HG02610 (cell line): ENCODE data around the gene CPB2.
A peak's percentile ranks its signal among the peaks of the same experiment; 100 is the strongest.

Experiments used
- ATAC-seq: cut with Tn5 transposase; IDR thresholded peaks from one replicate; pipeline ENCODE4 v1.9.1; 2021; ENCODE audit warnings: mild to moderate bottlenecking, moderate library complexity; ENCODE audit not compliant: unreplicated experiment

The CPB2 gene

GRCh38 chr13:46053162-46054012 lies 51.4 kb downstream of the CPB2 start:
- no peak for ATAC-seq

GRCh38 chr13:46052319-46053161 lies 52.3 kb downstream of the CPB2 start, which contains the start of gene ZC3H13:
Gene ZC3H13, minus strand, starts transcription at chr13:46052746. Its CDS starts 7,239 bp downstream, at chr13:46045507.
- peak; percentile 99 for ATAC-seq

GRCh38 chr13:46051968-46052318 lies 52.9 kb downstream of the CPB2 start:
- ATAC-seq = no peak

GRCh38 chr13:46050771-46051170 lies 54.1 kb downstream of the CPB2 start:
- ATAC-seq = no peak

GRCh38 chr13:46045424-46045823 lies 59.4 kb downstream of the CPB2 start:
- no peak for ATAC-seq

- ATAC-seq = no peak
Measured at GRCh38 chr13:46043647-46044046, 61.2 kb downstream of the CPB2 start.

GRCh38 chr13:46041419-46041839 lies 63.4 kb downstream of the CPB2 start:
- ATAC-seq = no peak

GRCh38 chr13:46040763-46041162 lies 64.1 kb downstream of the CPB2 start:
- no peak for ATAC-seq

GRCh38 chr13:46039411-46040182 lies 65.2 kb downstream of the CPB2 start:
- no peak for ATAC-seq

- ATAC-seq = no peak
Measured at GRCh38 chr13:46038296-46038695, 66.5 kb downstream of the CPB2 start.

- no peak for ATAC-seq
Measured at GRCh38 chr13:46035066-46035465, 69.8 kb downstream of the CPB2 start.

- no peak for ATAC-seq
Measured at GRCh38 chr13:46032341-46032740, 72.5 kb downstream of the CPB2 start.

- no peak for ATAC-seq
Measured at GRCh38 chr13:46031581-46032263, 73.1 kb downstream of the CPB2 start.

GRCh38 chr13:46025157-46025556 lies 79.7 kb downstream of the CPB2 start:
- no peak for ATAC-seq

GRCh38 chr13:46022481-46022880 lies 82.4 kb downstream of the CPB2 start:
- ATAC-seq = no peak

GRCh38 chr13:46016216-46016615 lies 88.6 kb downstream of the CPB2 start:
- no peak for ATAC-seq

GRCh38 chr13:46015366-46015765 lies 89.5 kb downstream of the CPB2 start:
- no peak for ATAC-seq

- ATAC-seq = no peak
Measured at GRCh38 chr13:46012404-46012803, 92.4 kb downstream of the CPB2 start.

- no peak for ATAC-seq
Measured at GRCh38 chr13:46010148-46010547, 94.7 kb downstream of the CPB2 start.

GRCh38 chr13:46008631-46009030 lies 96.2 kb downstream of the CPB2 start:
- no peak for ATAC-seq
